Activated CD8-positive, alpha-beta memory T cell treated with anti-CD3 and anti-CD28 coated beads, Interleukin-2, amount 10 ng/mL, durations not matched to agents 7 days and 5 days (primary cell): ENCODE measurements around the gene GPR65. TPM values are rescaled to one million over a fixed set of nuclear protein-coding genes. Genes with fewer than 3 reads are reported as not detected.
A peak's percentile ranks its signal among the peaks of the same experiment; 100 is the strongest.

Experiments used
- ATAC-seq: fragments of 150-1000 bp; cut with Tn5 transposase; one replicate; pipeline ENCODE4 v1.10.0; 2021; ENCODE audit warnings: moderate library complexity
- CTCF ChIA-PET: fragments of 350-600 bp; sonication (Branson Sonifier 250); formaldehyde crosslinking; loops from one replicate; lab custom pipeline; 2021; ENCODE audit warnings: antibody characterized with exemption; lab: Charles Lee
- DNase-seq: peaks from one replicate; pipeline ENCODE4 v3.0.0-alpha.2; 2020
- H3K27ac Mint-ChIP-seq: one replicate; pipeline ENCODE4 v1.8.0; 2021; ENCODE audit warnings: mild to moderate bottlenecking, mixed read lengths
- H3K27me3 Mint-ChIP-seq: one replicate; pipeline ENCODE4 v1.8.0; 2021; ENCODE audit warnings: mixed read lengths
- H3K36me3 Mint-ChIP-seq: one replicate; pipeline ENCODE4 v1.8.0; 2021; ENCODE audit warnings: mild to moderate bottlenecking, mixed read lengths
- H3K4me1 Mint-ChIP-seq: one replicate; pipeline ENCODE4 v1.8.0; 2021; ENCODE audit warnings: mixed read lengths
- H3K4me3 Mint-ChIP-seq: one replicate; pipeline ENCODE4 v1.8.0; 2021; ENCODE audit warnings: mild to moderate bottlenecking, moderate library complexity, mixed read lengths
- H3K9me3 Mint-ChIP-seq: one replicate; pipeline ENCODE4 v1.8.0; 2022; ENCODE audit warnings: low read depth, mixed read lengths
- total RNA-seq, 2 experiments: library from RNA; stranded (reverse); gene quantifications; one replicate each; pipeline ENCODE4 v1.2.3, GENCODE V29; 2021

GPR65 gene, protein sequence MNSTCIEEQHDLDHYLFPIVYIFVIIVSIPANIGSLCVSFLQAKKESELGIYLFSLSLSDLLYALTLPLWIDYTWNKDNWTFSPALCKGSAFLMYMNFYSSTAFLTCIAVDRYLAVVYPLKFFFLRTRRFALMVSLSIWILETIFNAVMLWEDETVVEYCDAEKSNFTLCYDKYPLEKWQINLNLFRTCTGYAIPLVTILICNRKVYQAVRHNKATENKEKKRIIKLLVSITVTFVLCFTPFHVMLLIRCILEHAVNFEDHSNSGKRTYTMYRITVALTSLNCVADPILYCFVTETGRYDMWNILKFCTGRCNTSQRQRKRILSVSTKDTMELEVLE
- 10 to 100 TPM; 17.2 to 21.1 TPM for total RNA-seq

DNA sequence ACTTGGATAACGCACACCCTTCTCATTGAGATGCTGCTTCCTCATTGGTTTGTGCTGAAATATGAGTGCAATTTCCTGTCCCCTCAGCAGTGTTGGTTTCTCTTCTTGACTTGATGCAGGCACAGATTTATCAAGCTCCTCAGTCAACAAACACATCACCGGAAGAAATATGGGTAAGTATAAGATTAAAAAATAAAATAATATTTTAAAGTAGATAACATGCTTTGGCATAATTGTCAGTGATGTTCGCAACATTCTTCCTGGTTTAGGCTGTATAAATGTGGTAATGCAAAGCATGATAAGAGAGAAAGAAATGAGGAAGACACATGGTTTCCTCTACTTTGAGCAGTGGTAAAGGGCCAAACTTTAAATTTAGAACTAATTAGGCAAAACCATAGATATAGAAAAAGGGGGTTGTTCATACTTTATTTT, at the start of gene GPR65:
Gene GPR65 (plus strand): TSS at position 86 of the 432 bp plus-strand sequence. CDS start 5,713 bp downstream, outside the sequence.
- Mint-ChIP-seq H3K27ac (peak within 1 kb of the TSS; percentile 97), H3K4me3 (peak within 1 kb of the TSS; percentile 95), H3K27me3 (no peaks in the 10 kb centered on the region), H3K4me1 (peaks cover 55% of the 10 kb centered on the region), H3K9me3 (no peaks in the 10 kb centered on the region), H3K36me3 (peaks cover 37% of the 10 kb centered on the region)
- CTCF ChIA-PET, result interaction anchor here (1.9 to 5.5 kb wide), 4 partner anchors 11 to 164 kb away, joined by 5 to 47 read pairs (median 10); partner anchors contain the start of gene GALC
- peak; percentile 76 for DNase-seq
- peak; percentile 70 for ATAC-seq

DNA sequence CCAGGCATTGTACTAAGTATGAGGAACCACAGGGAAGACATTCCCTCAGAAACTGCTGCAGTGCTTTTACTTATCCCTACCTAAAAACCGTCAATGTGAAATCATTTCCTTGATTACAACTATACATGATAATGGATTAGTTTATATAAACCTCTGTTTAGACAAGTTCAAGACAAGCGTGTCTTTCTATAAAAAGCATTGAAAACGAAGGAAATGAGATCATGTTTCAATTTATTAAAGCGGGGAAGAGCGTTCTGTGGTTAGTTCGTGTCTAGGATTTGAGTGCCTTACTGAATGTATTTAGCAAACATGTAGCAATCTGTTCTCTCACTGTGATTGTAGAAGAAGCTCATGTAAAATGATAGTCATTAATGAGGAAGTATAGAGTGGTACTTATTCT, 49.4 kb upstream of the GPR65 start:
- DNase-seq (no peak), ATAC-seq (no peak)
- H3K27ac Mint-ChIP-seq, result no peak overlapping the region
- H3K4me3 Mint-ChIP-seq, result no peak overlapping the region
- no peaks in the 10 kb centered on the region for H3K9me3 Mint-ChIP-seq
- peaks cover 51% of the 10 kb centered on the region for H3K36me3 Mint-ChIP-seq
- CTCF ChIA-PET, result no interaction called here
- H3K27me3 Mint-ChIP-seq, result no peaks in the 10 kb centered on the region
- H3K4me1 Mint-ChIP-seq, result peaks cover 51% of the 10 kb centered on the region

DNA sequence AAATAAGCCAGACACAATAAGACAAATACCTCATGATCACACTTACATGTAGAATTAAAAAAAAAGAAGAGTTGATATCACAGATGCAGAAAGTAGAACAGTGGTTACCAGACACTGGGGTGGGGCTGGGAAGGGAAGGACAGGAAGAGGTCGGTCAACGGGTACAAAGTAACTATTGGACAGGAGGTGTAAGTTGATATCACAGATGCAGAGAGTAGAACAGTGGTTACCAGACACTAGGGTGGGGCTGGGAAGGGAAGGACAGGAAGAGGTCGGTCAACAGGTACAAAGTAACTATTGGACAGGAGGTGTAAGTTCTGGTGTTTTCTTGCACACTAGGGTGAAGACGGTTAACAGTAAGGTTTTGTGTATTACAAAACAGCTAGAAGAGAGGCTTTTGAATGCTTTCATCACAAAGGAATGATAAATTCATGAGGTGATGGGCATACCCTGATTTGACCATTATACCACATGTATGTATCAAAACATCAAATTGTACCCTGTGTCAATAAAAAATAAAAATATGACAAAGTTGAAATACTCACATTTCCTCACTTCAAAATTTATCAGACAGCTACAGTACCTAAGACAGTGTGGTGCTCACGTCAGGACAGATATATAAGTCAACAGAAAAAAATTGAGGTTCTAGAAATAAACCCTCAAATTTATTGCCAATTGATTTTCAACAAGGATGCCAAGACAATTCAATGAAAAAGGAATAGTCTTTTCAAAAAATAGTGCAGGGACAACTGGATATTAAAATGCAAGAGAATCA, 44.7 kb upstream of the GPR65 start:
- Mint-ChIP-seq H3K27ac (peak overlapping the region; percentile 61), H3K4me3 (no peak overlapping the region), H3K9me3 (no peaks in the 10 kb centered on the region), H3K27me3 (no peaks in the 10 kb centered on the region), H3K36me3 (peaks cover 71% of the 10 kb centered on the region), H3K4me1 (peaks cover 21% of the 10 kb centered on the region)
- DNase-seq, result peak; percentile 53
- CTCF ChIA-PET, result no interaction called here
- ATAC-seq, result peak; percentile 70

DNA sequence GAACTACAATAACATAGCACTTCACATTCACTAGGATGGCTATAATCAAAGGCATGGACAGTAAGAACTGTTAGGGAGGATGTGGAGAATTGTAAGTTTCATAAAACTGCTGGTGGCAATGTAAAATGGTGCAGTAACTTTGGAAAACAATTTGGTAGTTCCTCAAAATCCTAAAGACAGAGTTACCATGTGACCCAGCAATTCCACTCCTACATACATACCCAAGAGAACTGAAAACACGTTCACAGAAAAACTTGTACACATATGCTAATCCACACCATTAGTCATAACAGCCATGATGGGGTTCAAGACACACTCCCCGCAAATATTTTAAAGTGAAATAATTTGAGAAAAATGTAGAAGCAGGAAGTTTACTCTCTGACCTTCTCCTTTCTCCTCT, 43.7 kb upstream of the GPR65 start:
- no peak overlapping the region for H3K4me3 Mint-ChIP-seq
- no peak for DNase-seq
- no peak for ATAC-seq
- H3K4me1 Mint-ChIP-seq, result peaks cover 16% of the 10 kb centered on the region
- H3K36me3 Mint-ChIP-seq, result peaks cover 73% of the 10 kb centered on the region
- CTCF ChIA-PET, result no interaction called here
- H3K27ac Mint-ChIP-seq, result no peak overlapping the region
- H3K27me3 Mint-ChIP-seq, result no peaks in the 10 kb centered on the region
- no peaks in the 10 kb centered on the region for H3K9me3 Mint-ChIP-seq

DNA sequence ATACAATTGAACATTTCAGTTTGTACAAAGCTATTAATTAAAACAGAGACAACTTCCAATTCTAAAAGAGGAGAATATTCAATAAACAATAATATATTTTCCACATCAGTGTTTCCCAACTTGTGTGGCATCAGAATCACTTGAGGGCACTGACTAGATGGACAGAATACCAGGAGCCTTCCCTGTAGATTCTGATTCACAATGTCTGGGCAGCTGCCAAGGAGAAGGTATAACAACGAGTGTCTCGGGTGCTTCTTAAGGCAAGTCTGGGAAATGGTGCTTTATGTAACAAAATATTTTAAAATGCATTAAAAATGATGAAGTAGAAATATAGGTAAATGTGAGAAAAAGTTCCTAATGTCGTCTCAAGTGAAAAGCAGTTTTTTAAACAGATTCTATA, 38.1 kb upstream of the GPR65 start:
- no peak for DNase-seq
- Mint-ChIP-seq H3K36me3 (peaks cover 45% of the 10 kb centered on the region), H3K27me3 (no peaks in the 10 kb centered on the region), H3K4me3 (no peak overlapping the region), H3K4me1 (no peaks in the 10 kb centered on the region), H3K27ac (no peak overlapping the region), H3K9me3 (no peaks in the 10 kb centered on the region)
- CTCF ChIA-PET, result interaction anchor here (1.4 to 1.8 kb wide), 2 partner anchors 14 to 17 kb away, joined by 3 to 5 read pairs; no protein-coding TSS in a partner anchor
- ATAC-seq, result no peak

DNA sequence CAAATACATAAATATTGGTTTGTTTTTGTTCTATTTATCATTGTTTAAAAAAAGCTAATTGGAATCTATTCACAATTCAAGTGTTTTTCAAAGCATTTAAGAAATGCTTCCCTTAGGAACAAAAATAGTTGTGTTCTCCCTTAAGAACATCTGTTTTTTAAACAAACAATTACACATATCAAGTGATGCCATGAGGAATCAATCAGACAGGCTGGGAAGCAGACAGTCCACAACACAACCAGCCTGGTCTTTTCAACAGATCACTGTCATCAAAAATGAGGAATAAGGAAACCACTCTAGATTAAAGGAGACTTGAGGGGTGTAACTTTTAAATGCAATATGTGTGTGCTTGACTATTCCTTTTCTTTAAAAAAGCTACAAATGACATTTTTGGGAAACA, 37.4 kb upstream of the GPR65 start:
- H3K9me3 Mint-ChIP-seq, result no peaks in the 10 kb centered on the region
- ATAC-seq (no peak), DNase-seq (no peak)
- H3K4me3 Mint-ChIP-seq, result no peak overlapping the region
- no peaks in the 10 kb centered on the region for H3K27me3 Mint-ChIP-seq
- CTCF ChIA-PET, result interaction anchor here (1.4 to 1.8 kb wide), 2 partner anchors 15 to 16 kb away, joined by 3 to 5 read pairs; no protein-coding TSS in a partner anchor
- no peak overlapping the region for H3K27ac Mint-ChIP-seq
- no peaks in the 10 kb centered on the region for H3K4me1 Mint-ChIP-seq
- peaks cover 41% of the 10 kb centered on the region for H3K36me3 Mint-ChIP-seq

DNA sequence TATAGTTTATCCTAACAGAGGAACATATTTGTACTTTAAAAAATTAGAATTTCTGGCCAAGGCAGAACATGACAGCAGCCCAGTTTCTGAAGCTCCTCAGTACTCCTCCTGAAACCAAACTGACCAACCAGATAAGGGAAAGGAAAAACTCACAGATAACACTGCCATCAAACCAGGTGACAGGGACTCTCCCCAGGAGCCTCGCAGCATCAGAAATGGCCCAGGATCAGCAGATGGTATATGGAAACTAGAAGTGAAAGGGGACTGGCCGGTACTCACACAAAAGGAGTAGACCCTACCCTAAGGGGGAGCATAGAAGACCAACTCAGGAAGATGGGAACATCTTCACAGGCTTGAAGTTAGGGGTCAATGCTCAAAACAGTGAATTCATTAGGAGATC, 33.9 kb upstream of the GPR65 start:
- DNase-seq, result no peak
- Mint-ChIP-seq H3K9me3 (no peaks in the 10 kb centered on the region), H3K27me3 (no peaks in the 10 kb centered on the region), H3K27ac (no peak overlapping the region), H3K4me1 (no peaks in the 10 kb centered on the region), H3K4me3 (no peak overlapping the region), H3K36me3 (peaks cover 36% of the 10 kb centered on the region)
- CTCF ChIA-PET, result no interaction called here
- ATAC-seq, result no peak

DNA sequence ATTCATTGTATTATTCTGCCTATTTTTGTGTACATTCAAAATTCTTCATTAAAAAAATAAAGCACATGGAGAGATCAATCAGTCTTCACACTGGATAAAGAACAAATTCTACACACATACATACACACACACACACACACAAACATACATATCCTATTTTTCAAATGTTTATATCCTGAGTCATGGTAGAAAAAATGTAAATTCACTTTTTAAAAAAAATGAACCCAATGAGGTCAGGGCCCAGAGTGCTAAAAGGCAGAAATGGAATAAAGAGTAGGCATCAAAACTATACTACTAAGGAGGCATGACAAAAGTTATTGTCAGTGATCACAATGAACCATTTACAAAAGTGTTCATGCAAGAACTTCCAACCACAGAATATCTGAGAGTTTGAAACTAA, 29.3 kb upstream of the GPR65 start:
- CTCF ChIA-PET, result no interaction called here
- no peaks in the 10 kb centered on the region for H3K27me3 Mint-ChIP-seq
- no peak overlapping the region for H3K27ac Mint-ChIP-seq
- no peak for DNase-seq
- ATAC-seq, result no peak
- H3K36me3 Mint-ChIP-seq, result peaks cover 44% of the 10 kb centered on the region
- H3K9me3 Mint-ChIP-seq, result no peaks in the 10 kb centered on the region
- H3K4me1 Mint-ChIP-seq, result no peaks in the 10 kb centered on the region
- H3K4me3 Mint-ChIP-seq, result no peak overlapping the region

DNA sequence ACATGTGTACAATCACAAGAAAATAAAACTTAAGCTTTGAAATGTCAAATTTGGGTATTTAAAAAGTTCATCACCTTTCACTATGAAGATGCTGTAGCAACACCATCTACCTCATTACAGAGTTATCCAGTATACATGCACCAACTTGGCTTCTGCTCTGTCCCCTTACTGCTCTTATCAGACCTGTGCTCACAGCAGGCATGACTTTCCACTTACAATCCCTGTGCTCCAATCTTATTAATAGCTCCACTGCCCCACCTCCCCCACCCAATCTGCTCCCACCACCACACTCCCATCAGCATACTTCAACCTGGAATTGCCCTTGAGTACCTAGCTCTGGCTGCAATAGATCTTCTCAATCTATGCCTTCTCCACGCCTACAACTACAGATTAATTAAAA, 25.2 kb upstream of the GPR65 start:
- CTCF ChIA-PET, result interaction anchor here (1.1 kb wide), 1 partner anchor 33 kb away, joined by 3 read pairs; no protein-coding TSS in a partner anchor
- peaks cover 50% of the 10 kb centered on the region for H3K36me3 Mint-ChIP-seq
- H3K27ac Mint-ChIP-seq, result no peak overlapping the region

DNA sequence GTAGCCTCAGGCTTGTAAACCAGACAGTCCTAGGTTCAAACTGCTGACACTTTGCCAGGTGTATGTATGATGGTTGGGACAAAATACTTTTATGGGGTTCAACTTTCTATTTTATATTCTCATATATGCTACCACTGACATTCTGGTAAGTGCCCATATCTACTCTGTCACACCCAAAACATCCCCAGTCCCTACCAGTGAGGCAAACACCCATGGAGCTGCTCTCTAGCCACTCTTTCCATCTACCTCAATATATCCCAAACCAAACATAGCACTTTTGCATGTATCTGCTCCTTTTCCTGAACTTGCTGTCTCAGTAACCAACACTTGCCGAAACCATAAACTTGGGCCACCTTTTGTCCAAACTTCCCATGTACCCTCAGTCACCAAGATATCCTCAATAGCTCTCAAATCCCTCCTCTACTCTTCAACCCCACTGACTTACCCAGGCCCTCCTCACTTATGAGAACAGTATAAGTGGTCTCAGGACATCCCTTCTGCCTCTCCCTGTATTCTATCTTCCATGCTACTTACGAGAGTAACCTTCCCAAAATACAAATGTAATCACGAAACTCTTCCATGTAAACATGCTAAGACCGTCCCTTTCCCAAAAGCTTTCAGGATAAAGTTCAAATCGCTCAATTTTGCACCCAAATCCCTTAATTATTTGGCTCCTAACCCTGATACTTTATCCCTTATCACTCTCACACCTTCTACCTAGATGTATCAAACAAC, 15.5 kb upstream of the GPR65 start:
- H3K27me3 Mint-ChIP-seq, result no peaks in the 10 kb centered on the region
- DNase-seq, result no peak
- H3K9me3 Mint-ChIP-seq, result no peaks in the 10 kb centered on the region
- no peak for ATAC-seq
- H3K27ac Mint-ChIP-seq, result no peak overlapping the region
- H3K4me1 Mint-ChIP-seq, result peaks cover 31% of the 10 kb centered on the region
- H3K36me3 Mint-ChIP-seq, result peaks cover 15% of the 10 kb centered on the region
- CTCF ChIA-PET, result interaction anchor here (0.7 to 1.9 kb wide), 2 partner anchors 44 to 179 kb away, joined by 3 to 9 read pairs; no protein-coding TSS in a partner anchor
- H3K4me3 Mint-ChIP-seq, result no peak overlapping the region

More for the DNA sequence above, 25.2 kb upstream of the GPR65 start:
- H3K4me1 Mint-ChIP-seq, result no peaks in the 10 kb centered on the region
- no peak overlapping the region for H3K4me3 Mint-ChIP-seq
- H3K27me3 Mint-ChIP-seq, result no peaks in the 10 kb centered on the region
- DNase-seq (no peak), ATAC-seq (no peak)
- no peaks in the 10 kb centered on the region for H3K9me3 Mint-ChIP-seq

DNA sequence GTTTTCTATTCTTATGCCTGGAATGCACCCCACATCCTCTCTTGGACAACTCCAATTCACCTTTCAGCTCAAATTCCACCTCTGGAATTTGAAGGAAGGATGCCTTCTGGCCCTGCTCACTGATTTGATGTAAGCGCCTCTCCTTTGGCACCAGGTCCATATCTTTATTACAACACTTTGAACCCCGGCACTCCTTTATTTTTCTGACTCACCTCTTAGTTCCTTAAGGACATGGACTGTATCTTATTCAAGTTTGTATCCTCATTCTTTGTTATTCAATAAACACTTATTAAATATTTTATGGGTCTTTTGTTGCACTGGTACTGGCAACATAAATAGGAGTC, 15.0 kb upstream of the GPR65 start:
- H3K4me1 Mint-ChIP-seq, result peaks cover 37% of the 10 kb centered on the region
- H3K27me3 Mint-ChIP-seq, result no peaks in the 10 kb centered on the region
- H3K9me3 Mint-ChIP-seq, result no peaks in the 10 kb centered on the region
- CTCF ChIA-PET, result interaction anchor here (0.7 to 1.9 kb wide), 2 partner anchors 45 to 179 kb away, joined by 3 to 9 read pairs; no protein-coding TSS in a partner anchor
- peaks cover 11% of the 10 kb centered on the region for H3K36me3 Mint-ChIP-seq
- DNase-seq (no peak), ATAC-seq (no peak)
- H3K27ac Mint-ChIP-seq, result no peak overlapping the region
- no peak overlapping the region for H3K4me3 Mint-ChIP-seq

DNA sequence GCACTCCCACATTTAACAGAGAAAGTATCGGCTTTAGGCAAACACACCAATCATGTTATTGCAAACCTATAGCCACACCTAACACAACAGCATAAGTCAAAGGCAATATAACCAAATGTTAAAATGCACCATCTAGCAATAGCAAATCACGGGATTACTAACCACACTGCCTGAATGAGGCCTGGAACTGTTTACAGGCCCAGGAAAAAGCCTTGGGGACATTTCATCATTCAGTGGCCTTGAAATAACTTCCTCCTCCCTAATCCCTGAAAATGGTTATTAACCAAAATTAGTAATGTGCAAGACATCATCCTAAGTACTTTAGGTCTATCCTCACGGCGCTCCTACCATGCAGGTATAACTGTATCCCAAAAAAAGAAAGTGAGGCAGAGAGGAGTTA, 14.3 kb upstream of the GPR65 start:
- H3K27ac Mint-ChIP-seq, result no peak overlapping the region

DNA sequence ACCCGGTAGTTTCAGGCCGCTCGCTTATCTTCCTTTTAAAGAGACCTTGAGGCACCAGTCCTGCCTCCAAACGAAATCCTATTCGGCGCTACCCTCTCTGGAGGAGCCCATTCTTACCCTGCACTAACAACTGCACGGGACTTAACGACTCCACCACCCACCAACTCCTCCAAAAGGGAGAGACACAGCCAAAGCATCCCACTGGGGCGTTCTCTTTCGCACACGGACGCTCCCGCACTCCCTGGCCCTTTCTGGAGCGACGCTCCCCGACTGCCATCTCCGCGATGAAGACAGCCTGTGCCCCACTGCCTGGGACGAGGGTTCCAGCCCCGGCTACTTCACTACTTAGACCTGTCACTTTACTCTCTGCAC, 12.6 kb upstream of the GPR65 start:
- DNase-seq (peak; percentile 47), ATAC-seq (no peak)
- no peaks in the 10 kb centered on the region for H3K9me3 Mint-ChIP-seq
- H3K27me3 Mint-ChIP-seq, result no peaks in the 10 kb centered on the region
- H3K27ac Mint-ChIP-seq, result peak overlapping the region; percentile 92
- CTCF ChIA-PET, result interaction anchor here (0.8 to 5.4 kb wide), 6 partner anchors 10 to 176 kb away, joined by 3 to 47 read pairs (median 14); partner anchors contain the start of gene GPR65
- H3K4me1 Mint-ChIP-seq, result peaks cover 53% of the 10 kb centered on the region
- peaks cover 5% of the 10 kb centered on the region for H3K36me3 Mint-ChIP-seq
- H3K4me3 Mint-ChIP-seq, result peak overlapping the region; percentile 93

More for the DNA sequence above, 14.3 kb upstream of the GPR65 start:
- Mint-ChIP-seq H3K27me3 (no peaks in the 10 kb centered on the region), H3K36me3 (peaks cover 12% of the 10 kb centered on the region), H3K9me3 (no peaks in the 10 kb centered on the region), H3K4me1 (peaks cover 44% of the 10 kb centered on the region), H3K4me3 (no peak overlapping the region)
- DNase-seq (no peak), ATAC-seq (no peak)
- CTCF ChIA-PET, result no interaction called here
